Activated CD4-positive, alpha-beta T cell treated with anti-CD3 and anti-CD28 coated beads, Interleukin-2, amount 50 U/mL, for 4 hours (primary cell): ENCODE measurements around the gene CFAP46.
"Not testable (repeated sequence)": the region's sequence is repeated elsewhere in the genome, so short reads cannot be mapped to it uniquely, and the experiment has no call there.

ENCODE experiments used
- DNase-seq, 2 experiments: peaks; one replicate each; pipeline ENCODE4 v3.0.0-alpha.2; 2020

The CFAP46 gene

GRCh38 chr10:132785723-132786475 lies 156.5 kb downstream of the CFAP46 start, which contains the start of gene NKX6-2:
TSS of gene NKX6-2 (minus strand) at chr10:132786147. CDS start at chr10:132785948, 199 bp downstream.
- DNase-seq: no peak

GRCh38 chr10:132784866-132785722 lies 157.3 kb downstream of the CFAP46 start:
- no peak for DNase-seq

GRCh38 chr10:132783940-132784865 lies 158.2 kb downstream of the CFAP46 start:
- no peak for DNase-seq

- DNase-seq: no peak
Observed at GRCh38 chr10:132783165-132783939, 159.0 kb downstream of the CFAP46 start.

DNA sequence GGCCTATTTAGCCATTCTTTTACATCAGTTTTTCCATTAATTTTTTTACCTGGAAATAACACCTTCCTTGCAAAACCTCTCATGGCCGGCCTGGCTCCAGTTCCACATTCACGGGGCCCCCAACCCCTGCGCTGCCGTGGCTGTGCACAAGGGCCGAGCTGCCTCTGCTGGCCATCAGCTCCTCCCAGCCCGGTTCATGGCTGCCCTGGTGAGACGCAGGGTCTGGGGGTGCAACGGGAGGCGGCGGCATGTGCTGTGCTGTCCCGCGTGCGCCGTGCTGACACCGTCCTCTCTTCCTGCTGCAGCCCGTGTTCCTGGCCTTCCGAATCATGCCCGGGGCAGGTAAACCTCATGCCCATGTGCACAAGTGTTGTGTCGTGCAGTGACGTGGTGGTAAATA lies 160.8 kb downstream of the CFAP46 start:
- DNase-seq: no peak

GRCh38 chr10:132780356-132780755 lies 162.0 kb downstream of the CFAP46 start:
- DNase-seq: no peak

DNA sequence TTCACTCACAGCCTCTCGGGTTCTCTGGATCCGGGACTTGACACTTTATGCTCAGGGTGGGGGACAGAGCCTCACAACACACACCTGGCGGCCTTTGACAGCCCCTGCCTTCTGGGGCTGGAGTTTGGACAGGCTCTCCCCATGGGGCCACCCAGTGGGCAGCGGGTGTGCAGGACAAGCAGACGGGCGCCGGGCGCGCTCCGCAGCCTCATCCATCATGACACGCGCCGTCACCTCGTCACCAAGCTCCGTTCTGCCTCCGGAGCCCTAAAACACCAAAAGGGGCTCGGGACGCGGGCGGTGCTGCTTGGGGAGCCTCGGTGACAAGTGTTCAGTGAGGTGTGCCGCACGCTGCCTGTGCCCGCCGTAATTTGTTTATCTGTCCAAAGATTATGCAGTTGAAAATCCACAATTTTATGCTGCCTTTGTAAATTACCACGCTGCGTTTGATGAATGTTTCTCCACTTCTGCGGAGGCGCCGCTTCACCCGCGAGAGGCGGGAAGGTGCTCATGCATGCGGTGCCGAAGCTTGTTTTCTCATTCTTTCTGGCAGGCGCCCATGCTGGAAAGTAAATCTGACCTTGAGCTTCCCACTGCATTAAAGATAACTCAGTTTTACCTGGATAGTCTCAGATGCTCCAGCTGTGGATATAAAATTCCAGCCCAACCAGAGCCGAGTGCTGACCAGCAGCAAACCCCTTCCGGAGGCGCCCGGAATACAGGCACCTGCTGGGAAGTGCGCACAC lies 162.6 kb downstream of the CFAP46 start:
- no peak for DNase-seq

- DNase-seq: no peak
Observed at GRCh38 chr10:132777441-132777840, 164.9 kb downstream of the CFAP46 start.

GRCh38 chr10:132776821-132777220 lies 165.5 kb downstream of the CFAP46 start:
- no peak for DNase-seq

DNA sequence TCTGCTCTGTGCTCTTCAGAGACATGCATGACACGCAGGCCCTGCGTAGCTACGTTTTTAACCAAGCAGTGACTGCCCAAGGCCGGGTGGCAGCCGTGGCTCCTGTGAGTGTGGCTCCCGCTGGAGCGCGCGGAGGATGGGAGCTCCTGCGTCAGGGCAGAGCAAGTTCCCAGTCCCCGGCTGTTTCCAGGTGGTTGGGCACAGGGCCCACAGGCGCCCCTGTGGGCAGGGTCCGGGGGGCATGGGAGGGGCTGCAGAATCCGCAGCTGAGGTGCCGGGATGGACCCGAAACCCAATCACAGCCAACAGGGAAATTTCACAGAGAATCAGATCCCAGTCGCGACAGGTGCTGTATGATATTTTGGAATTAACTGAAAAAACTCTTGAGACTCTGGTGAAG lies 166.2 kb downstream of the CFAP46 start:
- DNase-seq: no peak

DNA sequence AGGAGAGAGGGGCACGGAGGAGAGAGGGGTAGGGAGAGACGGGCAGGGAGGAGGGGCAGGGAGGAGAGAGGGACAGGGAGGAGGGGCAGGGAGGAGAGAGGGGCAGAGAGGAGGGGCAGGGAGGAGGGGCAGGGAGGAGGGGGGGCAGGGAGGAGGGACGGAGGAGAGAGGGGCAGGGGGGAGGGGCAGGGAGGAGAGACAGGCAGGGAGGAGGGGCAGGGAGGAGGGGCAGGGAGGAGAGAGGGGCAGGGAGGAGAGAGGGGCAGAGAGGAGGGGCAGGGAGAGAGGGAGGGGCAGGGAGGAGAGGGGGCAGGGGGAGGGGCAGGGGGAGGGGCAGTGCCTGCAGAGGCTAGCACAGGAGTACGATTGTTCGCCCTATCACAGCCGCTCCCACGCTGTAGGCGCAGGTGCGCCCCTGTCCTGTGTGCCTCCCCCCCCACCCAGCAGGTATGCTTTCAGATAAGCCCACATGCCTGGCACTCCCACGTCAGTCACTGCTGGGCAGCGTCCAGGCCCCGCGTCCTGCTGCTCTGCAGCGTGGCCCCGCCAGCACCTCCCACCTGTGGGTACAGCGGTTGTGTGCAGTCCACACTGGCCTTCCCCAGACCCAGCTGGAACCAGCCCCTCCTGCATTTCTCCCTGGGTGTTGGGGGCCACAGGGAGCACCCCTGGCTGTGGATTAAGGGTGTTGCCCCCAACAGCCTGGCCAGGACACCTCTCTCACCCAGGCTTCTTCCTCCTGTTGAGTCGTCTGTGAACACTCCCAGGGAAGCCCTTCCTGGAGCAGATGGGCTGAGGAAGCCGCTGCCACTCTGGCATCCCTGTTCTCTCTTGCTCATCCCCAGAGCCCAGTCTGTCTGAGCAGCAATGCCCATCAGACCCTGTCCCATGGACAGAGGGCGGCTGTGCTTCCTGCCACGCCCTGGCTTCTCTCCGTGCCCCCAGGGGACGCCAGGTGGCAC lies 167.2 kb downstream of the CFAP46 start:
- no peak for DNase-seq

- DNase-seq: no peak
Observed at GRCh38 chr10:132774181-132774901, 168.0 kb downstream of the CFAP46 start.

DNA sequence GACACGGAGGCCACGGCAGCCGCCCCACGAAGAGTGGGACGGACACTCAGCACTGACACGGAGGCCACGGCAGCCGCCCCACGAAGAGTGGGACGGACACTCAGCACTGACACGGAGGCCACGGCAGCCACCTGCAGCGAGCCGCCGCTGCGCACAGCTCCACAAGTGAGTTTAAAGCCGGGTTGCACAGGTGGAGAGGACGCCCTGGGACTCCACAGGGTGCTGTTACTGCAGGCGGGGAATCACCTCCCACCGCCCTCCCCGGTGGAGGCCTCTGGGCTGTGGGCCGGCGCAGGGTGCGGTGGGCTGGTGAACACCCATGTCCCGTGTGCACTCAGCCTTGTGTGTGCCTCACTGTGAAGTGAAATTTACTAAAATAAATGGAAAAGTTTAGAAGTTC lies 169.6 kb downstream of the CFAP46 start:
- DNase-seq: not testable (repeated sequence)

DNA sequence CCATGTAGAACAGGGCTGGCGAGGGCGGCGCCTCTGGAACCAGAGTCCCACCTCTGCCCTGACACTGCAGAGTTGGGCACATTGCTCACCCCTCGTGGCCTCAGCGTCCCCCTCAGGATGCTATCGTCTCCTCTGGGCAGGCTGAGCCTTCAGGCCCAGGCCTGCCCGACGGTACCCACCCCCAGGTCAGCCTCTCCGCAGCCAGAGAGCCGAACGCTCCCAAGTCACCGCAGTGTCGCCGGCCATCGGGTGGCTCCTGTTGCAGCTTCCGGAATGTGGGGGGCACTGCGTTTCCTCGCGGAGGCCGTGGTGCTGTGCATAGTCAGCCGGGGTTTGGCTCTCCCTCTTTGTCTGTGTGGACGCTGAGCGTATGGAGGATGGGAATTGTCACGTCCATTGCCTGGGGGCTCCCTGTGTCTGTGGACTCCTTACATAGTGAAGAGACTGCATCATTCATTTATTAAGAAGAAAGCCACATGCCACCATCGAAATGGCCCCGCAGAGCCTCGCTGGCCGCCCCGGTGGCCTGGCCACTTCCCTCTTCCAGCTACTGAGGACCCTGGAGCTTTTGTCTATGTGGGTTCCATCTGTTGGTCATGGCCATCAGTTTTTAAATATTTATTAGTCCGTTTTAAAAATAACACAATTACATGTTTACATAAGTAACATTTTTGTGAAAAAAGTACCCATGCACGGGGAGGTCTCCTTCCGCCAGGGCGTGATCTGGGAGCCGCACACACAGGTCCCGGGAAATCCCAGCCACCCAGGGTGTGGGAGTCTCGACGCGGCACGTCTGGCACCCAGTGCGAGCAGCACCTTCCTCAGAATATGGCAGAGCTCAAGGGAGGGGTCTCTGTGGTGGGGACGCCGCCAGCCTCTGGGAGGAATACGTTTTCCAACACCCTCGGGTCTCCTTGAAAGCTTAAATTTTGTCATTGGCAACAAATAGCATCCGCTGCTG lies 172.0 kb downstream of the CFAP46 start:
- DNase-seq: no peak

- DNase-seq: no peak
Observed at GRCh38 chr10:132768346-132769248, 173.8 kb downstream of the CFAP46 start.

- no peak for DNase-seq
Observed at GRCh38 chr10:132766291-132766690, 176.1 kb downstream of the CFAP46 start.

GRCh38 chr10:132765435-132765834 lies 176.9 kb downstream of the CFAP46 start:
- no peak for DNase-seq
